Left cardiac atrium (tissue), 2 donors: ENCODE data around the gene NUDT11. TPM values are rescaled to one million over a fixed set of nuclear protein-coding genes. Genes with fewer than 3 reads are reported as not detected.

ENCODE experiments used
- total RNA-seq, 2 donors: library from RNA; stranded (reverse); fragmentation: NEBNext Ultra II Directional; extraction: Animal tissue kit (Norgen Biotek cat#: 25700); gene quantifications; one replicate each; pipeline ENCODE4 v1.2.1, GENCODE V29; 2021
- donor health status: DM: no; HTN: yes; CAD: no; lungs with severe emphysema.
- donor health status: DM: yes; HTN: yes; CAD: no.

Gene NUDT11
- total RNA-seq, 2 donors from 2014 or later = 0.15 to 0.18 TPM

Other genes starting within 250 kb of the NUDT11 start
- gene NUDT10, start 163.8 kb downstream of the NUDT11 start, total RNA-seq = under 1 TPM; 0.13 to 0.53 TPM
- not detected for gene CENPVL3, start 122.3 kb upstream of the NUDT11 start, total RNA-seq
- gene CENPVL2, start 186.2 kb upstream of the NUDT11 start, total RNA-seq = not detected
- gene CENPVL1, start 213.9 kb upstream of the NUDT11 start, total RNA-seq = not detected
- 1 to 10 TPM; 8.7 to 9.4 TPM for gene GSPT2, start 246.8 kb upstream of the NUDT11 start, total RNA-seq